Activated CD4-positive, alpha-beta T cell treated with anti-CD3 and anti-CD28 coated beads for 4 hours (primary cell): Measurements from ENCODE around the gene RAD23B.
"Not testable (repeated sequence)": the region's sequence is repeated elsewhere in the genome, so short reads cannot be mapped to it uniquely, and the experiment has no call there.

ENCODE experiments used
- DNase-seq, 2 donors: peaks; one replicate each; pipeline ENCODE4 v3.0.0-alpha.2; 2020

RAD23B gene

DNA sequence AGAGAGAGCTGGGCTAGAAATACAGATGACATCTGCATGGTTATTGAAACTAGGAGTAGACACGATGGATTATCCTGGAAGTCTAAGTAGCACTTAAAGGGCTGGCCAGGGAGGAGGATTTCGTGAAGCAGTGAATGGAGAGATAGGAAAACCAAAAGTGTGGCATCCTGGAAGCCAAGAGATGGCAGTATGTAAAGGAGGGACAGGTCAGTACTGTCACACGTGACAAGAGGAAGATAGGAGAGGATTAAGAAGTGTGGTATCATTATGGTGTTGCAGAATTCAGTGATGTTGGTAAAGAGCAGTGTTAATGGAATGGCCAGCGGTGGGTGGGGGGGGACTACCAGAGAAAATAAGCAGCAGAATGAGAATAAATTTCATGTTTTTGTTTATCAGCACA is 11.7 kb downstream of the RAD23B start:
- DNase-seq = no peak

DNA sequence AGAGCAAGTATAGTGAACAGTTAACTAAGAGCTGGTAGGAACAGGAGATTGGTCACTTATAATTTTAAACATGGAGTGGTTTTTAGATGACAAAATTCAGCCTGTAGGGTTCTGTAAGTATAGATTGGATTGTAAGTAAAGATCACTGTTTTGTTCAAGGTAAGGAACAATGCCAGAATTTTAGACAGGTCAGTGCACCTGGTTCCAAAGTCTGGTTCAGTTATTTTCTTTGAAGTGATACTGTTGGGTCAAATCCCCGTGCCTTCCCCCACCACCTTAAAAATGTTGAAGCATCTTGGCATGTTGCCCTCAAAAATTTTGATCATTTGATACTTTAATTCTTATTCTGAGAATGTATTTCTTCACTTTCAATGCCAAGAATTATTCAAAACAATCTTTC is 12.9 kb downstream of the RAD23B start:
- DNase-seq = no peak

DNA sequence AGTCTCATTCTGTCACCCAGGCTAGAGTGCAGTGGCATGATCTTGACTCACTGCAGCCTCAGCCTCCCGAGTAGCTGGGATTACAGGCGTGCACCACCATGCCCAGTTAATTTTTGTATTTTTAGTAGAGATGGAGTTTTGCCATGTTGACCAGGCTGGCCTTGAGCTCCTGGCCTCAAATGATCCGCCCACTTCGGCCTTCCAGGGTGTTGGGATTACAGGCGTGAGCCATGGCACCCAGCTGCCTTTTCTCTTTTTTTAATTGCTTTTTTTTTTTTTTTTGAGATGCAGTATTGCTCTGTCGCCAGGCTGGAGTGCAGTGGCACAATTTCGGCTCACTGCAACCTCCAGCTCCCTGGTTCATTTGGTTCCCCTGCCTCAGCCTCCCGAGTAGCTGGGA is 13.5 kb downstream of the RAD23B start:
- DNase-seq = not testable (repeated sequence)

DNA sequence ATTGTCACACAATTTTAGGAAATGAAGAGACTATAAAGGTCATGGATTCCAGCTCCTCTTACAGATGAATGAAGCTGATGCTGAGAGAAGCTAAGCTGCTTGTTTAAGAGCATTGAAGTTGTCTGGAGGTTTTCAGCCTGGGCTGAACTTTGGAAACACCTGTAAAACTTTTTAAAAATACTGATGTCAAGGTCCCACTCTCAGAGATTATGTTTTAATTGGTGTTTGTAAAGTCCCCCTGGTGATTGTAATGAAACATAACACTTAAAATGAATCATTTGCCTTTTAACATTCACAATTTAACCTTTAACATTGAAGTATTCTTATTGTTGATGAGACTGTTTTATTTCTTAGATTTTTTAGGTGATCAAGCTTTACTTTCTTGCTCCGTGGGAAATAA is 16.4 kb downstream of the RAD23B start:
- no peak for DNase-seq

DNA sequence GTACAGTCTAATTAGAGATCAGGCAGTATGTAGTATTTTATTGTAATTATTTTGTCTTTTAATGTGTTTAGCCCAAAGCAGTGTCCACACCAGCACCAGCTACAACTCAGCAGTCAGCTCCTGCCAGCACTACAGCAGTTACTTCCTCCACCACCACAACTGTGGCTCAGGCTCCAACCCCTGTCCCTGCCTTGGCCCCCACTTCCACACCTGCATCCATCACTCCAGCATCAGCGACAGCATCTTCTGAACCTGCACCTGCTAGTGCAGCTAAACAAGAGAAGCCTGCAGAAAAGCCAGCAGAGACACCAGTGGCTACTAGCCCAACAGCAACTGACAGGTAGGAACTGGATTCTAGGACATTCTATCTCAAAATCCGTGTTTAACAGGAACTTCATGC is 23.2 kb downstream of the RAD23B start:
- DNase-seq = no peak

DNA sequence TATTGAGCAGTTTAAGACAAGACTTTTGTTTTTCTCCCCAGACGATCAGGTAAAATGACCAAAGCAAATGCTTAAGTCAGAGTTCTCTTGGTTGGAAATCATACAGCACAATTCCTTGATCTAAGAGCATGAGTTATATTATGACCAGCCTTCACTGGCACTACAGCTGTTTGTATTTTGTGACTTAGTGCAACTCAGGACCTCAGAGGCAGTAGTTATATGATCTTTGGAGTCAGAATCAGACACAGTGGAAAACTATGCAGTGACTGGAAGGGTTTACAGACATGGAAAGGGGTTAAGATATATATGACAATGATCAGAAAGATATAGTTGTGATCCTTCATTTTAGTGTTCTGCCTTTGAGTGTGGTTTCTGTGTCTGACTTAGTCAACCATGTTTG is 24.3 kb downstream of the RAD23B start:
- no peak for DNase-seq

DNA sequence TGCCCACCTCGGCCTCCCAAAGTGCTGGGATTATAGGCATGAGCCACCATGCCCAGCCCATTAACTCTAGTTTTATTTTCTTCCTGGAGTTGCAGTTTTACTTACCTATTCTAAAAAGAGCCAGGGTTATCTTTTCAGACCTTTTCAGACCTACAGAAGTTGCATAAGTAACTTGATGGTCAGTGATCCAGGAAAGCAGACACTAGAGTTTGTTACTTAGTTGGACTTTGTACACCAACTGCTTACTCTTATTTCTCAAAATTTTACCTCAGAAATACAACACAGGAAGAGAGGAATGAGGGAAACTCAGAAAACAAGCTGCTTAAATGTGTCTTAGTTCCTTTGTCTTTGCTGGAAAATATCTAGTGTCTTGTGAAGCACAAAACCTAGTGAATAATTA is 25.4 kb downstream of the RAD23B start:
- no peak for DNase-seq

DNA sequence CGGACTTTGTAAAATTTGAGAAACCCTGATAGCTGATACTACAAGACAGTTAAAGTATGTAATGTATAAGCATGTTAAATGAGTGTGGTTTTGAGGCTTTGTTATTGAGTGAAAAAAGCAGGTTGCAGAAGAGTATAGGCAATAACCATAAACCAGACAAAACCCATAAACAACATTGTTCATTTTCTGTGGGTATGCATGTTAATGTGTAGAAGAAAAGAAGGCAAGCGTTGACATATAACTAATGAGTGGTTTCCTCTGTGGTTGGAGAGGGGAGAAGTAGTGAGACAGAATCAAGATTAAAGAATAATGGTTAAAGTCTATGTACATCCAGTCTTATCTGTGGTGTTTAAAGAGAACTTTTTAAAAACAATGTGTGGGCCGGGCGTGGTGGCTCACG is 26.2 kb downstream of the RAD23B start:
- DNase-seq = no peak

DNA sequence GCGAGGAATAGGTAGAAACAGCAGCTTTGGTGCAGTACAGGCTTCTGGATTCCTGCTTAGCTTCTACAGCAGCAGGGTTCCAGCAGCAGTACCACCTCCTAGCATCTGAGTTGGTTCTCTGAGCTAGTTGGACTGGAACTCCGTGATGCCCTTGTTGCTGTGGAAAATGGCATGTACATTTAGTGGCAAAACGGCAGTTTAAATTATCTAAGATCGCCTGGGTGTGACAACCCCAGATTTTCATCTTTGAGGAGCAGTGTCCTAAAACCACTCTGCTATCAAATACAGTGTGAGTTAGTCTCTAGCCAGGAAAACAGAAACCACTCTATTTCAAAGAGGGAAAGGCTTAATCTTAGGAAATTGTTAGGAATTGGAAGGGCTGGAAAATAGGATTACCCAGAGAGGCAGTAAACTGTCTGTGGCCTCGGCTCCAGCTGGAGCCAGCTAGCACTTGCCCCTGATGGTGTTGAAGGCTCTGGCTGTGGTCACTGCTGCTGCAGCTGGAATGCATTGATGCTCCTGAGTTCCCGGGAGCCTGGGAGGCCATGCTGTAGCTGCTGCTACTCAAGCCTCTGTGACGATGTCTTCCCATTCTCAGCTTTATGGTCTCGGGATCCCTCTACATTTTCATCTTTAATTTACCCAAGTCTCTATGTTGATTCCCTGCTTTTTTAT is 29.4 kb downstream of the RAD23B start:
- no peak for DNase-seq

DNA sequence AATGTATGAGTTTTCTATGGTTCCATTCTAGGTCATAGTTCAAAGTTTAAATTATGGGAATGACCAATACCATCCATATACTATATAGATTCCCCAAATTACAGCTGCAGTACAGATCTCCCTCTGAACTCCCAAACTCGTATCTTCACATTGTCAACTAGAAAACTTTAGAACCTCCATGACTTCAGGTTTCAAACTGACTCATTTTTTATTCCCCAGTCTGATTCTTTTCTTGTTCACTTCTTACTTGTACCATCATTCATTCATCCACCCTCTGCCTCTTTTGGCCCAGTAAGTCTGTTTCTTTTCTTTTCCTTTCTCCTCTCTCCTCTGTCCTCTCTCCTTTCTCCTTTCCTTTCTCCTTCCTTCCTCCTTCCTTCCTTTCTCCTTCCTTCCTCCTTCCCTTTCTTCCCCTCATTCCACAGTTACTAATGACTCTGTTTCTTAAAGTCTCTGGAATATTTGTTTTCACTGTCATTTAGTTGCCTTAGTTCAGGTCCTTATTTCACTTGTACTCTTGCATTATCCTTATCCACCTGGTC is 30.5 kb downstream of the RAD23B start:
- no peak for DNase-seq

DNA sequence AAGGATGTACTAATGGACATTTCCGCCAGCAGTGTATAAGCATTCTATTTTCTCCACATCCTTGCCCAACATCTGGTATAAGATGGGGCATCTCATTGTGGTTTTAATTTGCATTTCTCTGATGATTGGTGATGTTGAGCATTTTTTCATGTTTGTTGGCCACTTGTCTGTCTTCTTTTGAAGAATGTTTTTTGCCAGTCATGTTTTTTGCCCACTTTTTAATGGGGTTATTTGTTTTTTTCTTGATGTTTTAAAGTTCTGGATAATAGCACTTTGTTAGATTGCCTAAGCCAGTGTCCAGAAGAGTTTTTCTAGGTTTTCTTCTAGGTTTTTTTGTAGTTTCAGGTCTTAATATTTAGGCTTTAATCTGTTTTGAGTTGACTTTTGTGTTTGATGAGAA is 31.7 kb downstream of the RAD23B start:
- no peak for DNase-seq

DNA sequence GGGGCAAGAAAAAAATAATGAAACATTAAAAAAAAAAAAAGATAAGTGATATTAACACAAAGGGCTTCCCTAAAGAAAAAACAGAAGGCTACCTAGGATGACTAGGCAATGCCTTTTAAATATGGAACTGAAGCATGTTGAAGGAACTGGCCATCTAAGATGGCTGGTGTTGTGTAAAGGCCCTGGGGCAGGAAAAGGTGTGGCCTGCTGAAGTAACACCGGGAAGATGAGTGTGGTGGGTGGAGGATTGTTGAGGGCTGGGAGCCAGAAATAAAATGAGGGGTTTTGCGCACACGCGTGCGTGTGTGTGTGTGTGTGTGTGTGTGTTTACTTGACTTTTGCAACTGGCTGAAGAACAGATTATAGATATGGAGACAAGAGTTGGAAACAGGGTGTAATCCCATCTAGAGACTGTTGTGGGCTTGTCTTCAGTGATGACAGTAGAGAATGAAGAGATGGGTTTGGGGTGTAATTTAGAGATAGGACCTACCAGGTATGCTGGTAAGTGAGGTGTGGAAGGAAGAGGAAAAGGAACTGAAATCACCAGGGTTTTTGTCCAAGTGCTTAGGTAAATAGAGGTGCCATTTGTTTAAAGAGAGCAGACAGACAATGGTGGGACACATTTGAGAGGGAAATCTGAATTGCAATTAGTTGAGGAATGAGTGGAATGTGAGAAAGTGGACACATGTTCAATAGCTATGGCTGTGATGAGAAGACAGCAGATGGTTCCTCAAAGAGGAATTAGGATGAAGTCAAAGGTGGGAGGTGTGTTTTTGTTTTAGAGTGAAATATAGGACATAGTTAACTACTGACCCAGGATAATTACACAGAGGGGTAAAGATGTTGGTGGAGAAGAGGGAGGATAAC is 33.9 kb downstream of the RAD23B start:
- no peak for DNase-seq

DNA sequence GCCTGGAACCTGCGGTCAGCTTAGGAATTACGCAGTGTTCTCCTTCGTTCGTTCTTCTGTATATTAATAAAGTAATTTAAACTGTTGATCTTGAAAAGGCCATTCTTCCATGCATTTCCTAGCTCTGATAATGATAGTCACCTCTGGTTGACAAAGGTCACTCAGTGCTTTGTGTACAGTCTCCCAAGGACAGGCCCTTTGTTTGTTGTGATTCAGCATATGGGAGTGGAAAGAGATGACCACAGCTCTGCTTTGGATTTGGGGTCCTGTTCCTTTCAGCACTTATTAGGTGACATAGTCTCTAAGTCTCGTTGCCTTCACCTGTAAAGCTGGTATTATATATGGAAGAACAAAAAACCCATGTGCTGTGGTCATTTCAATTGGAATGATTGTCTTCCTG is 39.6 kb downstream of the RAD23B start:
- no peak for DNase-seq

DNA sequence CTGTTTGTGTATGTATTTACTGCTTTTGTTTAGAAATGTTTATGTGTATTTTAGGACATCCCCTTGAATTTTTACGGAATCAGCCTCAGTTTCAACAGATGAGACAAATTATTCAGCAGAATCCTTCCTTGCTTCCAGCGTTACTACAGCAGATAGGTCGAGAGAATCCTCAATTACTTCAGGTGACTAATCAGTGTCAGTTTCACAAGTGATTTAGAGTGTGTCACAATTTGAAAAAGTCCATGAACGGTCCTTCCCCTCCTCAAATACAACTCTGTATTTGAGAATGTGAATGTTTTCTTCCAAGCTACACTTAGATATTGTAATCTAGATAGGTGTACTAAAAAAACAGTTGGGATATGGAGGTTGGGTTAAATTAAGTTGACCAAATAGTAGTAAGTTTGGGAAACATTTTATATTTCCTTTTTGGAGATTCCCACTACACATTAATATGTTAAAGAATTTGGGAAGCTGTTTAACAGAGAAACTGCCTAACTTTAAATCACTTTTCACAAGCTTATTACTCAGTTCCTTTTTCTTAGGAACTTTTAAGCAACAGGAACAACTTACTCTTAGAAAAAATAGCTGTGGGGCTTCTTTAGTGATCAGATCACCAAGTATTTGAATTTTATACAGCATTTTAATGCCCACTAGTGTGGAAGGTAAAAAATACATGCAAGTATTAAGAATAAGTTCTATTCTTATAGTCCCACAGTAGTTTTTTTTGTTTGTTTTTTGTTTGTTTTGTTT is 40.9 kb downstream of the RAD23B start:
- no peak for DNase-seq

DNA sequence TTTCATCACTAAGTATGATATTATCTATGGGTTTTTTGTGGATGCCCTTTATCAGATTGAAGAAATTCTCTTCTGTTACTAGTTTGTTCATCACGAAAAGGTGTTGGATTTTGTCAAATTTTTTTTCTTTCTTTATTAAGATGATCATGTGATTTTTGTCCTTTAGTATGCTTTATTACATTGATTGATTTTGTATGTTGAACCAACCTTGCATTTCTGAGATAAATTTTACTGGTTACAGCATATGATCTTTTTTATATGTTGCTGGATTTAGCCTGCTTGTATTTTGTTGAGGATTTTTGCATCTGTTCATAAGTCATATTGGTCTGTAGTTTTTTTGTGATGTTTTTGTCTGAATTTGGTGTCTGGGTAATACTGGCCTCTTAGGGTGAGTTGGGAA is 42.8 kb downstream of the RAD23B start:
- no peak for DNase-seq

DNA sequence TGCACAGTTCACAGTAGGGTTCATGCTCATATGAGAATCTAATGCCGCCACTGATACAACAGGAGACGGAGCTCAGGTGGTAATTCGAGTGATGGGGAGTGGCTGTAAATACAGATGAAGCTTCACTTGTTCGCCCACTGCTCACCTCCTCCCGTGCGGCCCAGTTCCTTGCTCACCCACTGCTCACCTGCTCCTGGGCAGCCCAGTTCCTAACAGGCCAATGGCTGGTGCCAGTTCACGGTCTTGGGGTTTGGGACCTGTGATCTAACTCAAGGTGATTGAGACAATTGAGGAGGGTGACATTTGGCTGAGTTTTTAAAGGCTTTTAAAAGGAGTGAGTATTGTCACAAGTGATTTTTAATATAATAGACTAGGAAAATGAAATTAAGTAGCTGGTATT is 45.4 kb downstream of the RAD23B start:
- no peak for DNase-seq

DNA sequence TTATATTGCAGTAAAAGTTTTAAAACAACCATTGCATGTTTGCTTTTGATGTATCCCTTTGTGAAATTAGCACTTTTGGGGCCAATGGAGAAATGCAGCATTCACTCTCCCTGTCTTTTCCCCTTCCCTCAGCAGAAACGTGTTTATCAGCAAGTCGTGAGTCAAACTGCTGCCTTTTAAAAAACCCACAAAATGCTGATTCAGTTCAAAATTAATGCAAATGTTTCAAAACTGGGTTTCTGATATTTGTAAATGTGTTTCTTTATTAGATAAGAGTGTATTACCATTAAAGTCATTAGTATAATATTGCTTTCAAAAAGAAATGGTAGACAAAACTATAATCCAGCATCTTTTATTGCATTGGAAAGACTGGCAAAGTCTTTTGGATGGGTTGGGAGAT is 47.3 kb downstream of the RAD23B start:
- DNase-seq = no peak

DNA sequence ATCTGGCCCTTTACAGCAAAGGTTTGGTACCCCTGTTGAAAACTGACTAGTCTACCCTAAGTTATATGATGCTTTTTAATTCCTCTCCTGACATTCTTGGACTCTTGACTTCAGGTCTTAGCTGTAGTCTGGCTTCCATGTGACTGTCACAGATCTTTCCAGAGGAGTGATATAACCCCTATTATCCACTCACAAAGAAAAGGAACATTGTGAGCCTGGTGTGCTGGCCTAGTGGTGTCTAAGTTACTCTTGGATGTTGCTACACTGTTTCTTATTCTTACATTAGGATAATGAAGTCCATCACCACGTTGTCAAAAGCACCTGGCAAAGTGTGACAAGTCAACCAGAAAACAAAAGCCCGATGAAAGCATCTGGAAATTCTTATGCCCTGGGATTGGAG is 49.8 kb downstream of the RAD23B start:
- no peak for DNase-seq

DNA sequence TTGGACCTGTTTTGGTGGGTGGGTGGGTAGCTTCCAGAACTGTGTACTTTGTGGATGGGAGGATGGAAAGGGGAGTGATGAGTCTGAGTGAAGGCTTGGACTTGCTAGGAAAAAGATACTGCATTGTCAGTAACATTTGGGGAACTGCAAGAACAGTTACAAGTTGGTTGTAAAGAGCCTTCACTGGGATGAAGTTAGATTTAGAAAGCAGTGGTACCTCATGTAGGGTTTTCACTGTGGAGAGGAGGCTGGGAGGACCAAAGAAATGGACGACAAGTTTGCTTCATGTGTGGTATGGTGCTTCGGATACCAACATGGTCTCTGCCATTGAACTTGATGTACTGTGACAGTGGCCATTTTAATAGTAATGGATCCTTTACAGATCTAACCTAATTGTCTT is 50.3 kb downstream of the RAD23B start:
- DNase-seq = no peak

DNA sequence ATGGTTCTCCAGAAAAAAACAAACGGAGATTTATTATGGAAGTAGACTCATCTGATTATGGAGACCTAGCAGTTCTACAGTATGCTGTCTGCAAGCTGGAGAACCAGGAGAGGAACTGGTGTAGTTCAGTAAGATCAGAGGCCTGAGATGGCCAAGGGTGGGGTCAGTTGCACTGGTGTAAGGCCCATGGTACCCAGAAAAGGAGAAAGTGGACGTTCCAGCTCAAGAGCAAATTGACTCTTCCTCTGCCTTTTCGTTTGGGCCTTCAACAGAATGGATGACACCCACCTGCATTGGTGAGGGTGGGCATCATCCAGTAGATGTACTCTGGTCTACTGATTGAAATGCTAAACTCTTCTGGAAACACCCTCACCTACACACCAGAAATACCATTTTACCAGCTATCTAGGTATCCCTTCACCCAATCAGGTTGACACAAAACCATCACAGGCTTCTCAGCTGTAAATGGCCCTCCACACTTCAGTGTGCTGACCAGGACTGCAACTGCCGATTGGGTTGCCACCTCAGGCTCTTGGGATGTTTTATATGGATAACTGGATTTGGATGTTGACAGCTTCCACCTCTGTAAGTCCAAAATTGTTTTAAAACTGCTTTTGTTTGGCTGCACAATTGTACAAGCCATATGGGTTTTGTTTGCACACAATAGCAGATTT is 51.2 kb downstream of the RAD23B start:
- no peak for DNase-seq

DNA sequence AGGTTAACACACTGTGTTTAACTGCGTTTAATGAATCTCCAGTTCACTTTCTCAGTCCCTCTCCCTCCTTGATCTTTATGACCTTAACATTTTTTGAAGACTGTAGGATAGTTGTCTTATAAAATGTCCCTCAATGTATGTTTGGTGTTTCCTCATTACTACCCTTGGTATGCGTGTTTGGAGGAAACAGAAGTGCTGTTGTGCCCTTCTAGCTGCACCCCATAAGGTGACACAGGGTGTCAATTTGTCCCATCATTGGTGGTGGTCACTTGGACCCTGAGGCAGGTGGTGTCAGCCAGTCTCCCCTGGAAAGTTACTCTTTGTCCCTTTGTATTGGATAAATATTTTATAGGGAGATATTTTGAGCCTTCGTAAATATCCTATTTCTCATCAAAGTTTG is 52.3 kb downstream of the RAD23B start:
- no peak for DNase-seq

DNA sequence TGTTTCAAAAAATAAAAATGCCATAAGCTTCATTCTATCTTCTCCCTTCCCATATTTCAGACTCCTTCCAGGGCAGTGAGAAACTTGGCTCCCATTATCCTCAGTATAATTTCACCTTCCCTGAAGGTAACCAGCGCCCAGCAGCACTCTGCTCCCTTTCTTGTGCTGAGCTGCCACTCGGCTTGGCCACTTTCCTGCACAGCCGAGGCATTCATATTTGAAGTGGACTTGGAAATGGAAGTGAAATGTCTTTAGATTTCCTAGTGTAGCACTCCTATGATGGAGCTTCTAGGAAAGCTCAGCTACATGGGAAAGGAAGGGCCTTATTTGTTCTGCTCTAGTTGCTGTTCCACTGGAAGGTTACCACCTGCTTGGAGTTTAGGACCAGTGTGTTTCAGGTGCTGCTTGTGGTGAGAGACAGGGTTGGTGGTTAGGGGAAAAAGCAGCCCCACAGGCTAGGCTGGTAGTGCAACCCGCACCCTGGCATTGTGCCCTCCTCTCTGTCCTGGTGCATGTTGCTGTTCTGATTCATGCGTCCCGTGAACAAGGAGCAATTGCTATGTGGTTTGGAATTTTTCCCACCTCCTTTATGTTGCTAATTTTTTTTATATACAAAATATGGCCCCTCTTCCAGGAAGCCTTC is 53.8 kb downstream of the RAD23B start:
- DNase-seq = no peak
